Effector CD4-positive, alpha-beta T cell (primary cell): ENCODE measurements around the gene DPYSL3. TPM values are rescaled to one million over a fixed set of nuclear protein-coding genes. Genes with fewer than 3 reads are reported as not detected.
"Not testable (repeated sequence)": the region's sequence is repeated elsewhere in the genome, so short reads cannot be mapped to it uniquely, and the experiment has no call there.

Experiments
- DNase-seq: peaks from one replicate; pipeline ENCODE4 v3.0.0-alpha.2; 2020
- total RNA-seq: gene quantifications from one replicate; lab custom pipeline; 2026; lab: John Stamatoyannopoulos, UW

The DPYSL3 gene
- not detected for total RNA-seq

DNA sequence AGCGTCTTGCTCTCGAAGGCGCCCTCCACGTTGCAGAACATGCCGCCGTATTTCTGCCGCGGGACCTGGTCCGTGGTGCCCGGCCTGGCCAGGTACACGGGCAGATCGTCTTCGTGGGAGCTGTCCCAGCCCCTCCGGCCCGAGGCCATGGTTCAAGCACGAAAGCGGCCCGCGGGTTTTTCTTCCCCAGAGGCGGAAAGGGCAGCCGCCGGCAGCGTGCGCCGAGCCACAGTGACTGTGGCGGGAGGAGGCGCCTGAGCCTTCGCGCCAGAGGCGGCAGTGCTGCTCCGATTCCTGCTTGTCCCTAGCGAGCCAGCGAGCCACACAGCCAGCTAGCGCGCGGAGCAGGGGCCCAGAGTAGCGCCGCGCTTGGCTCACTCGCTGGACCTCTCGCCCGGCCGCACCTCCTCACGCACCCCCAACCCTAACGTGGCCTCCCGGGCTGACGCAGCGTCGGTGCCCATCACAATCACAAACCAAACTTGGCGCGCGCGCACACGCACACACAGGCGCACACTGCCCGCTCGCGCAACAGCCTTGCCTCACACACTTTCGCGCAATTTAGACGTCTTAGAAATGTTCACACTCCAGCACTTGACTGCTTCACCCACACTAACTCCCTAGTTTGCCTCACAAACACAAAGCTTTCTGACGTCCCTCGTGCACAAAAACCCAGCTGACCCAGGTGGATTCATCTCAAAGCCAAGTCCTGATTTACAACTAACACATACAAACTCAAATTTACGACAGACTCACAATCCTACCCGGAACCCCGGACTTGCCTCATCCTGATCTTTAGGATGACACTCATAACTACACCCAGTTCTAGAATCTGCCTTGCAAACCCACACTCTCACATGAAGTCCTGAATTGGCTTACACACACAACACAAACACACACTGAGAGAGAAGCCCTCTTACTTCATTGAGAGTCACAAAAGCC, at the start of gene DPYSL3:
DPYSL3 (minus strand) TSS at position 359 of the 942 bp plus-strand sequence; CDS start at position 149, 210 bp downstream.
- no peak for DNase-seq

DNA sequence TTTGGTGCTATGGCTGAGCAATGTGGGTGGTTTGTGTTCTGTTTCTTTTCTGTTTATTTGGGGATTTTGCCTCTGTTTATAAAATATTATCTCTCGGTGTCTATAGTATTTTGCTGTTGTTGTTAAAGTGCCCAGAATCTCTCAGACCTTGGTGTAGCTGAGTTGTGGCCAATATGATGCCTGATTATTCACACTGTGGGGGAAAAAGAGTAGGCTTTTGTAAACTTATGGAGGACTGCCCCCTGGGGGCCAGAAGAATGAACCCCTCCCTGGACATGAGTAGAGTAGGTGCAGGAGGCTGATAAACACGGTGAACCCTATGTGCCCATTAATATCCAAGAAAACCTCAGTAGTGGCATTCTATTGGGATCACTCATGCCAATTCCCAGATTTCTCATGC, 49.0 kb upstream of the DPYSL3 start:
- no peak for DNase-seq

DNA sequence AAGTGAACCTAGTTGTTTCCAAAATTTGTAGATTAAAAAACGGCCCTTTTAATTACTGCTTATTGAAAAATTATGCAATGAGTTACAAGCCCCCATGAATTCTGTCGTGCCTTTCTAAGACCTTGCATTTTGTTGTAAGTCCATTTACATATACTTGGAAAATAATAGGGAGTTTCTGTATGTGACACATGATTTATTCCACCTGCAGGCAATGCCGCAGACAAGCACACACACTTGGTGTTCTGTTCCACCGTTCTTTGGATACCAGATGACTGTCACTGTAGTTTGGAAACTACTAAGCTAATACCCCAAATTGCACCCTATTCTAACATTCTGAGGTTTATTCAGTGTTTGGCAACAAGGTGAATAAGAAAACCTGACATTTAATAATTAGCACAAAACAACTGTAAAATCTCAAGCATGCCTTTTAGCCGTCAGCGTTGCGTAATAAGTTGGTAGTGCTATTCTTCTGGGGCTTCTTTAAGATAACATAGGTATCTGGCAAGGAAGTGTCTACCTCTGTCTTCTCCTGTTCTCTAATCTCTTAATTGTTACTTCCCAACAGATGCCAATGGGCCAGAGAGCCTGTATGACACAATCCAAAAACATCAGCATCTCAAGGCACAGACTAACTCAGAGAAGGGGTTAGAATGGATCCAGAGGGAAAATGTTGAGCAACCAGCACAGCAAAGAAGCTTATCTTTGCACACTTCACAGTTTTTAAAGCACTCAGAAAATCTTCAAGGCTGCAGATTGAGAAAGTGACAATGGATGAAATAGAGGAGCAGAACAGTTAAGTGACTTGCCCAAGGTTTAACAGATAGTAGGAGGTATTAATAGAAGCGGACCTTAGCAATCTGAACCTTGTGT, 48.2 kb upstream of the DPYSL3 start:
- no peak for DNase-seq

DNA sequence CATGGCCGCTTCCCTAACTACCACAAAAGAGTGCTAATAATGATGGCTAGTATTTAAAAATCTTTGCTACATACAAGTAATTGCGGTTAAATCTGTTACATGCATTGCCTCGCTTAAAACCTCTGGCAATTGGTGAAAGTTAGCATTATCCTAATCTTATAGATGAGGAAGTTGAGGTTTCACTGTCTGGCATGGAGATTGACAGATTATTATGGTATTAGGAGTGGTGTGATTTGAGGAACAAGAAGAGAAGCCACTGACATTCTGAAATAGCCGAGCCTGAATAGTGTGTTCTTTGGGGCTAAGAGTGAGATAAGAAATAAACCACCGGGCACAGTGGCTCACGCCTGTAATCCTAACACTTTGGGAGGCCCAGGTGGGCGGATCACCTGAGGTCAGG, 45.3 kb upstream of the DPYSL3 start:
- no peak for DNase-seq

DNA sequence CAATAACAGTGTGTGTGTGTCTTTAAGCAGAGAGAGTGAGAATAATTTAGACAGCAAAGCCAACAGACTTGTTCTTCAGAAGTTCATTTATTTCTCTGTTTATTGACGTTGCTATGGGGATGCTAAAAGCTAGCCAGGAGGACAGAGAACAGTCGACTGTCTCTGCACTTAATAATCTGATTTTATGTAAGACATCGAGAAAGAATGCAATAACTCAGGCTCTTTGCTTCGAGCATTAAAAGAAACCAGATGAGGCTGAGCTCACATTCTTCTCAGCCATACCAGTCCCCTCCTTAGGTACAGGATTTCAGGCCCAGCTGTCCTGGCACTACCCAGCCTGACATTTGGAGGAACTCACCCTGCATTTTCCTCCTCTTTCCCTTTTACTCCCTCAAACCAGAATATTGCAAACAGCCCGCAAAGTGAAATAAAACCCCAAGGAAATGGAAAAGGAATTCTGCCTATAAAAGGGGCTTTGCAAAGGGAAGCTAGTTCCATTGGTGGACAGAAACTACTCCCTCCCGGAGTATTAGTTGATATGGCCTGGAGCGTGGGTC, 44.5 kb upstream of the DPYSL3 start:
- no peak for DNase-seq

DNA sequence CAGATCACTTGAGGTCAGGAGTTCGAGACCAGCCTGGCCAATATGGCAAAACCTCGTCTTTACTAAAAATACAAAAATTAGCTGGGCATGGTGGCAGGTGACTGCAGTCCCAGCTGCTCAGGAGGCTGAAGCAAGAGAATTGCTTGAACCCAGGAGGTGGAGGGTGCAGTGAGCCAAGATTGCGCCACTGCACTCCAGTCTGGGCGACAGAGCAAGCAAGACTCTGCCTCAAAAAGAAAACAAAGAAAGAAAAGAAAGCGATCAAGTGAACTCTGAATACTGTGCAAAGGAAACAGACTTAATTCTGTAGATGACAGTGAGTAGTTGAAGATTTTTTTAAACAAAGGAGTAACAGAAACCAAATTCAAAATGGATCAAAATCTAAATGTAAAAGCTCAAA, 43.9 kb upstream of the DPYSL3 start:
- DNase-seq: not testable (repeated sequence)

DNA sequence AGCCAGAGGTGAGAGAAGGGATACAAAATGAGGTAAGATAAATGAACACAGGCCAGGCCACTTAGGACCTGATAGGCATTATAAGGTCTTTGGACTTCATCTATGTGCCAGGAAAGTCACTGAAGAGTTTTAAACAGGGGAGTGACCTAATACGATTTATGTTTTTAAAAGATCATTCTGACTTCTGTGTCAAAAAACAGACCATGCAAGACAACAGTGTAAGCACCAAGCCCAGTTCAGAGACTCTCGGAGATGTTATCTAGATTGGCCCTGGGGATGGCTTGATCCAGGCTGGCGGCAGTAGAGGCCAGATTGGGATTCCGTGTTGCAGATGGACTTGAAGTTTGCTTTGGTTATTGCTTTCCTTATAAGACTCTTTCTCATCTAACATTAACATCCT, 43.0 kb upstream of the DPYSL3 start:
- no peak for DNase-seq

DNA sequence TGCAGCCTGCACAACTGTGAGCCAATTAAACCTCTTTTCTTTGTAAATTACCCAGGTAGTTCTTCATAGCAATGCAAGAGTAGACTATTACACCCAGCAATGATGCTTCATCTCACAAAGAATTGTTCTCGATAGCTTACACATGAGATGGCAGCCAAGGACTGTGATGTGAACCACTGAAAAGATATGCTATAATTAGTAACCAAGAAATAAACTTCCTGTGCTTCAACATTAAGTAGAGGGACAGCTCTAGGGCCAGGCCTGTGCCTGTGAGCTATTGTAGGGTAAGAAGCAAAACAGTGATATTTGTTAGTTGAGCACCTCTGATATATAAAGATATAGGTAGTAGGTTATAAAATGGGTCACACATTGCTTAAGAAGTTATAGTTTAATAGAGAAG, 41.8 kb upstream of the DPYSL3 start:
- no peak for DNase-seq

DNA sequence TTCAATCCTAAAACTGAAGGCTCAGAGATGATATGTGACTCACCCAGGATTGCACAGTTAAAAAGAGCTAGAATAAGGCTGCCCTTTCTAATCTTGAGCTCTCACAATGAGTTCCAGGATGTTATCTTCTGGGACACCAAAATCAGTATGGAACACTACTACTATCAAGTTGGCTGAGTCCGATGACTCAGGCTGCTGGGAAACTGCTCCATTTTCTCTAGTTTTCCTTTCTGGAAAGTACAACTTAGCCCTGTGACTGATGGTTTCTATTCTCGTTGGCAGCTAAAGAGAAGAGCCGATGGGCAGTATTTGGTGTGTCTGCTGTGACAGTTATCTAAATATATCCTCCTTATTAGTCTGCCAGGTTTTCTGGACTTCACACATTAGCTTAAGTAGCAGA, 37.9 kb upstream of the DPYSL3 start:
- no peak for DNase-seq

DNA sequence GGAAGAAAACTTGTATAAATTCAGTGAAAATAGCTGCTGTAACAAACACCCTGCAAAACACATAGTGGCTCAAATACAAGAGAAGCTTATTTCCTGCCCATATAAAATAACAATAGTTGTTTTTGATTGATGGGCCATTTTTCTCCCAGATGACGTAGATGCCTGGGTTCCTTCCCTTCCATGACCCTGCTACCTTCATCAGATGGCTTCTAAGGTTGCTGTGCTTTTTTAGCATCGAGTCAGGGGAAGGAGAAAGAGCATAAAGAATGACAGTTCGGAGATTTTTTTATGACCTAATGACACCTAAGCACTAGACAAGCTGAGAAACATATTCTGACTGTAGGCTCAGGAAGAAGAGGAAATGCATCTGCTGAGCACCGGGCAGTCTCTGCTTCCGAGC, 34.7 kb upstream of the DPYSL3 start:
- no peak for DNase-seq

DNA sequence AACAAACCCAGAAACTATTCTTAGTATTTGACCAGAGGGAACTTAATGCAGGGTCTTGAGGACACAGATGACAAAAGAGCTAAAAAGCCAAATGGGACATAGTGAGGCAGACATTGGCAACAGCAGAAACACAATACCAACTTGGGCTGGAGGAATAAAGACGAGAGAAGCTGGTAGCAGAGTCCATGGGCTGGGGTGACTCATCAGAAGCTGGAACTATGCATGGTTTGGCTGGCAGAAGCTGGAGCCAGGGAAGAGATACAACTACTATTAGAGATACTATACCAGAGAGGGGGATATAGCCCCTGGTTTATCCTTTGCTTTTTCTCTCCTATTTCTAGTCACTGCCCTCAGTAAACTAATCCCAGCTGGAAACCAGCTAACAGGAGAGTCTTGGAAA, 29.2 kb upstream of the DPYSL3 start:
- DNase-seq: no peak

DNA sequence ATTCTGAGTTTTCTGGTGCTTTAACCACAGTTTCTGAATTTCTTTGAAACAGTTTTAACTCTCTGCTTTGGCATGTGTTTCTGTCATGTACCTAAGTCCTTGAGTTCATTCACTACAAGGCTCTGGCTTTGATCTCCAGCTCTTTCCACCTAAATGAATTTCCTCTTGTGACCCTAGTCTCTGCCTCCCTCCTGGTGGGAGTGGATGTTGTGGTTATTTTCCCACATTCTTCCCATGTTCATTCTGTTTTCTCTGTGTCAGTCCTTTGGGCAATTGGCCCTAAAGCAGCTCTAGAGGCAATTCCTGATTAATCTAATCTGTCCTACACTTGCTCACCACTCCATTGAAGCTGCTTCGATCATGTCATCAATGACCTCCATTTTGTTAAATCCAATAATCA, 28.4 kb upstream of the DPYSL3 start:
- no peak for DNase-seq

DNA sequence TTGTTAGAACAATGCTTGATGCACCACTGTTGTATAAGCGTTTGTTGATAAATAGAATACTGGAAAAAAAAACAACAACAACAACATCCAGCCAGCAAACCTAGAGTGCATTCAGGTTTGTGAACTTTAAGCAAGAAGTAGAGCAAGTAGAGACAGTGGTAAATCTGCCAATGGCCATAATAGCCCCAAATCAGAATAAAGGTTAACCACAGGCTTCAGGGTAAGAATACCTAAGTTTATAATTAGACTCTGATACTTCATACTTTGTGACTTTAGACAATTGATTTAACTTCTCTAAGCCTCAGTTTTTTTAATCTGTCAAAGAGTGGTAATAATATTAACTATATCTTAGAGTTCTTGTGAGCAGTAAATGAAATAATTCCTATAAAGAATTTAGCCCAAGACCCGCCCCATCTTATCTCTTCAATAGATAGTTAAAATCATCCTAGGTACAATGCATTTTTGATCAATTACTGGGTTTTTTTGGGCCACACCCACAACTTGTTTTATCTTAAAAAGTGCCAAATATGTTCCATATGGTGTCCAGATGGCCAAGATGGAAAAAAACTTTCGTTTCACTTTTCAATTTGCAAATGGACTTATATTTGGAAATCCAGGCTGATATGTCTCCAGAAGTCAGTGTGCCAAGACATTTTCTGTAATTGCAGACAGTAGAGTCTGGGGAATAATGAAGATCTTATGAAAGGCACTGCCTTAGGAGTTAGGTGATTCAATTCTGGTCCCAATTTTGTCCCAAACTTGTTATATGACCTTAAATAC, 24.5 kb upstream of the DPYSL3 start:
- no peak for DNase-seq

DNA sequence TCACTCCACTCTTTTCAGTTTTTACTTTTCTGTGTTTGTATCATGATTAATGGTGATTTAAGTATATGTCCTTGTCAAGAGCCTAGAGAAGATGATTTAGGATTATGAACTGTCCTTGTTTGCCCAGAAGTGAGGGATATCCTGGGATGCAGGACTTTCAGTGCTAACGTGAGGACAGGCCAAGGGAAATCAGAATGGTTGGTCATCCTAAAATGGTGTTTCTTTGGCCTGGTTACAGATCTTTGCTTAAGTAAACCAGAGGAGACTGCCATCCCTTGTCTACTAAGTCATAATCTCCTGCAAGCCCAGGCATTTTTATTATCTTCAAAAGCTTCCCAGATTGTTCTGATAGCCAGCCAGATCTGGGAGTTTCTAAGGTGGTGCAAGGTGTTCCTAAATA, 22.3 kb upstream of the DPYSL3 start:
- DNase-seq: no peak

DNA sequence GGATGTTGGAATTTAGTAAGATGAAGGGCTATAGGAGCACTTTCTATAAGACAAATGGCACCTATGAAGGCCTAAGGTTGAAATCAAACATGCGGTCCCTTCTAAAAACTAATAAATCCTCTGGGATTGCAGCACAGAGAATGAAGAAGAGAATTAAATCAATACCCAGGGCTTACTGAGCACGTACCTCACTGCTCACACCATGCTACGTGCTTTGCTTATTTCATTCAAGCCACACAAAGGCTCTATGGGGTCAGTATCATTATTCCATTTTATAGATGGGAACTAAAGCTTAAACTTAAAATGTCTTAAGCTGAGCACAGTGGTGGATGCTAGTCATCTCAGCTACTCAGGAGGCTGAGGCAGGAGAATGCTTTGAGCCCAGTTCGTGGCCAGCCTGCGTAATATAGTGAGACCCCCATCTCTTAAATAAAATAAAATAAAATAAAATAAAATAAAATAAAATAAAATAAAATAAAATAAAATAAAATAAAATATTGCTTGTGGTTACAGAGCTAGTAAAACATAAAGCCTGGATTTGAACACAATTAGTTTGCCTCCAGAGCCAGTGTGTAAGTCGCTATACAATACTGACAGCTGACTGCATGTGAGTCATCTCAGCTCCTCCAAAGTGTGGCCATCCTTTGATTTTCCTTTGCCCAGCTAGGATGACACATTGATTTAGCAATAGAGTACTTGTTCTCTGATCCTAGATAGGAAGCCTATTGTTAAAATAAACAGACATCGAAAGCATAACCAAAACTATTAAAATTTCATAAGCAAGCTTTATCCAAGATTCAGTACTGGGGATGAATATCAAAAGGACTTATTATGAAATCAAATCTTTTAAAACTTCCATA, 20.9 kb upstream of the DPYSL3 start:
- no peak for DNase-seq

DNA sequence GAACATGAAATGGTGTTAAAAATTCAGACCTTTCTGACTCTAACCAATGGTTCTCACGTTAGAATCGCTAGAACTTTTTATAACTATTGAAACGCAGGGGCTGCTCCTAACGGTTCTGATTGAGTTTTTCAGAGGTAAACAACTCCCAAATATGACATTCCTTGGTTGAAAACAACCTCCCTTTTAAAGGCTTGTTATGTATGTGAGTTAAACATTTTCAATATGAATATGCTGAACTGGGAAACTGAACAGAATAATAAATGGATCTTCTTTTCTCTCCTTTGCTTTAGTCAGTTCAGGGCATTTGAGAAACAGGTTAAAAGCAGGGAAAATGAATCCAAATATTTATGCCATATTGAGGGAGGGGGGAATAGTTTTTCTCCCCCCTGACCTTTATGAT, 13.2 kb upstream of the DPYSL3 start:
- no peak for DNase-seq

DNA sequence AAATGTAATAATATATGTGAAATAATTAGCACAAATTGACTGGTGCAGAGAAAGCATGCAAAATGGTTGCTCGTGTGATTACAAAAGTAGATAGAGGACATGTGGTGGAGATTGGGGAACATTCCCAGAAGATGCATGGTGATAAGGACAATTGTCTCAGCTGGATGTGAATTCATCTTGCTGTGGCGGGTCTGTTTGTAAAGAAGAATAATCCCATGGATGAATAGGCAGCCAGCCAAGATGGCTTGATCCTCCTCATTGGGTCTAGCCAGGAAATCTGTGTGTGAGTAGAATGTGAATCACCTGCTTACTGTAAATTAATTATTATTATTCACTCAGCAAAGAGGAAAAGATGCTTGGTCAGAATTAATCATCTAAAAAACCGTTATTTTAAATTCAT, 12.6 kb upstream of the DPYSL3 start:
- DNase-seq: no peak

DNA sequence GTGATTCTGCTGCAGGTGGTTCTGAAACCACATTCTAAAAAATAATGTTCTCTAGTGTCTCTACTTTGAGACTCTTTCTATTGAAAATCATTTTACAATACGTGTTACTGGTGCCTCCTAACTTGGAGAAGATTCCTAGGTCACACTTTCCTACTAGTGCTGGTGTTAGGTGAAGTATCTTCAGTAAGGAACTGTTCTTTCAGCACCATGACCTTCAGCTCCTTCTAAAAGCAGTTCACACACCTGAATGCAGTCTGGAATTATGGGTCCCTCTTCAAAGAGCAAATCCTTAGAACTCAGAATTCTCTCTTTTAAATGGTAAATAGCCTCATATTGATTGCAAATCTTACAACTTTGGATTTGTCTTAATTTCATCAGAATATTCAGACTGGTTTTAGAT, 10.6 kb upstream of the DPYSL3 start:
- no peak for DNase-seq

DNA sequence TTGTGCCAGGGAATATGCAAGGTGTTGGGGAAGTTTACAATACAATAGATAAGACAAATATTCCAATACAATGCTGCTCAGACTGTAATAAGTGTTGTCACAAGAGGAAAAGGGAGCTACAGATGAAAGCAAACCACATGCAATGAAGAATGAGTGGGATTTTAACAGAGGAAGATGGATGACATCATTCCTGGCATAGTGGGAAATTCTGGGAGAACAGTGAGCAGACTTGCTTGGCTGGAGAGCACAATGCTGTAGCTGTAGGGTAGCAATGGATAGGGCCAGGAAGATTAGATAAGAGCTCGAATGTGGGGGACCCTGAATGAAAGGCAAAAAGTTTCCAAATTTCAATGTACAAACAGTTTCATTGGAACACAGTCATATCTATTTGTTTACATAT, 9.5 kb upstream of the DPYSL3 start:
- DNase-seq: no peak

DNA sequence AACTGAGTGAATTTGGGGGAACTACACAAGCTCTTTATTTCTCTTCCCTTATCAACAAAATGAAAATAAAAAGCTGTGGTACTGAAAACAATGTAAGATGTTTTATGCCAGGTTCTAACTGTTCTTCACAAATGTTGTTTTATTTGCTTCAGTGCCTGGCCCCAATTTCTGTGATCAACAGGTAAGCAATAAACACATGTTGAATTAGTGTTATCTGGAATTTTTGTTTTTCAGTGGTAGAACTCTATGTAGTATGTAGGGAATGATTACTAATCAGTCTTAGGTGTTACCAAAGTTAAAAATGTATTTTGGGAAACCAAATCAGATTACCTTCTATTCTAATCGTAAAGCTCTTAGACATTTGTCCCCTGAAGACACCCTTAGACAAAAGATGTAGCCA, 7.5 kb upstream of the DPYSL3 start:
- no peak for DNase-seq

DNA sequence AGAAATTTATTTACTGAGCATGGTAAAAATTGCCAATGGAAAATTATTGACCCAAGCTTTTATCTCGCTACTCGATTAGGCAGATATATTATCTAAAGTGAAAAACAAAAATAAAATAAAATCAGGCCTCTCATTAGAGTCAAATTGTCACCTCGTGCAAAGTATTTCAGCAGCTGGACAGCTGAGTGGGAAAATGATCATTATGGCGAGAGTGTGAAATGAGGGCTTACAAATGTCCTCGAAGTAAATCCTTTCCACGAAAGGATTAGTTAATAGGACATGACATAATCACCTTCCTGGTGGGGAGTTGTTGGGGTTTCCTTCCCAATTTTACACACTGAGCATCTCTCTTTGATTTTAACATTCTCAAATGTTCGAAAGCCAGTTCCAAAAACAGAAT, 5.4 kb upstream of the DPYSL3 start:
- DNase-seq: no peak
